Measurements from ENCODE around the gene MYL3.
A peak's percentile ranks its signal among the peaks of the same experiment; 100 is the strongest.

Gene MYL3

GRCh38 chr3:46898321-46899150, 35.3 kb upstream of the MYL3 start:
- Histone ChIP-seq H3K27me3 (ENCODE audit: control insufficient read depth, insufficient read depth, low read length) (peaks cover 11% of the 10 kb centered on the region), H3K36me3 (ENCODE audit: control insufficient read depth, insufficient read depth, low read length) (no peaks in the 10 kb centered on the region), H3K9me3 (ENCODE audit: control insufficient read depth, insufficient read depth, low read length) (no peaks in the 10 kb centered on the region), H3K9ac (ENCODE audit: low read depth, low read length) (no peak overlapping the region), H3K4me3 (ENCODE audit: low read depth, low read length) (no peak overlapping the region), H3K27ac (ENCODE audit: low read depth, low read length) (no peak overlapping the region), H3K4me1 (ENCODE audit: control insufficient read depth, insufficient read depth, low read length) (no peaks in the 10 kb centered on the region)

- Histone ChIP-seq H3K9me3 (ENCODE audit: control insufficient read depth, insufficient read depth, low read length) (no peaks in the 10 kb centered on the region), H3K4me1 (ENCODE audit: control insufficient read depth, insufficient read depth, low read length) (peaks cover 6% of the 10 kb centered on the region), H3K9ac (ENCODE audit: low read depth, low read length) (no peak overlapping the region), H3K27ac (ENCODE audit: low read depth, low read length) (no peak overlapping the region), H3K36me3 (ENCODE audit: control insufficient read depth, insufficient read depth, low read length) (no peaks in the 10 kb centered on the region), H3K4me3 (ENCODE audit: low read depth, low read length) (no peak overlapping the region), H3K27me3 (ENCODE audit: control insufficient read depth, insufficient read depth, low read length) (peaks cover 17% of the 10 kb centered on the region)
Measured at GRCh38 chr3:46897829-46898320, 34.6 kb upstream of the MYL3 start.

GRCh38 chr3:46897031-46897430, 33.8 kb upstream of the MYL3 start:
- H3K9ac ChIP-seq (ENCODE audit: low read depth, low read length): no peak overlapping the region
- H3K4me1 ChIP-seq (ENCODE audit: control insufficient read depth, insufficient read depth, low read length): peaks cover 8% of the 10 kb centered on the region
- no peak overlapping the region for H3K4me3 ChIP-seq (ENCODE audit: low read depth, low read length)
- no peaks in the 10 kb centered on the region for H3K9me3 ChIP-seq (ENCODE audit: control insufficient read depth, insufficient read depth, low read length)
- no peak overlapping the region for H3K27ac ChIP-seq (ENCODE audit: low read depth, low read length)
- H3K36me3 ChIP-seq (ENCODE audit: control insufficient read depth, insufficient read depth, low read length): no peaks in the 10 kb centered on the region
- peaks cover 24% of the 10 kb centered on the region for H3K27me3 ChIP-seq (ENCODE audit: control insufficient read depth, insufficient read depth, low read length)

- Histone ChIP-seq H3K4me1 (ENCODE audit: control insufficient read depth, insufficient read depth, low read length) (peaks cover 11% of the 10 kb centered on the region), H3K9ac (ENCODE audit: low read depth, low read length) (no peak overlapping the region), H3K9me3 (ENCODE audit: control insufficient read depth, insufficient read depth, low read length) (no peaks in the 10 kb centered on the region), H3K36me3 (ENCODE audit: control insufficient read depth, insufficient read depth, low read length) (no peaks in the 10 kb centered on the region), H3K27ac (ENCODE audit: low read depth, low read length) (no peak overlapping the region), H3K27me3 (ENCODE audit: control insufficient read depth, insufficient read depth, low read length) (peaks cover 30% of the 10 kb centered on the region), H3K4me3 (ENCODE audit: low read depth, low read length) (no peak overlapping the region)
Measured at GRCh38 chr3:46896386-46896785, 33.1 kb upstream of the MYL3 start.

- peaks cover 37% of the 10 kb centered on the region for H3K27me3 ChIP-seq (ENCODE audit: control insufficient read depth, insufficient read depth, low read length)
- H3K36me3 ChIP-seq (ENCODE audit: control insufficient read depth, insufficient read depth, low read length): no peaks in the 10 kb centered on the region
- no peak overlapping the region for H3K4me3 ChIP-seq (ENCODE audit: low read depth, low read length)
- peaks cover 11% of the 10 kb centered on the region for H3K4me1 ChIP-seq (ENCODE audit: control insufficient read depth, insufficient read depth, low read length)
- H3K9ac ChIP-seq (ENCODE audit: low read depth, low read length): no peak overlapping the region
- H3K9me3 ChIP-seq (ENCODE audit: control insufficient read depth, insufficient read depth, low read length): no peaks in the 10 kb centered on the region
- no peak overlapping the region for H3K27ac ChIP-seq (ENCODE audit: low read depth, low read length)
Measured at GRCh38 chr3:46895761-46896160, 32.5 kb upstream of the MYL3 start.

- Histone ChIP-seq H3K9me3 (ENCODE audit: control insufficient read depth, insufficient read depth, low read length) (no peaks in the 10 kb centered on the region), H3K4me1 (ENCODE audit: control insufficient read depth, insufficient read depth, low read length) (peaks cover 11% of the 10 kb centered on the region)
Measured at GRCh38 chr3:46895204-46895660, 32.0 kb upstream of the MYL3 start.

GRCh38 chr3:46894256-46894655, 31.0 kb upstream of the MYL3 start:
- Histone ChIP-seq H3K36me3 (ENCODE audit: control insufficient read depth, insufficient read depth, low read length) (no peaks in the 10 kb centered on the region), H3K4me3 (ENCODE audit: low read depth, low read length) (no peak overlapping the region), H3K9me3 (ENCODE audit: control insufficient read depth, insufficient read depth, low read length) (no peaks in the 10 kb centered on the region), H3K4me1 (ENCODE audit: control insufficient read depth, insufficient read depth, low read length) (peaks cover 11% of the 10 kb centered on the region), H3K27ac (ENCODE audit: low read depth, low read length) (no peak overlapping the region), H3K27me3 (ENCODE audit: control insufficient read depth, insufficient read depth, low read length) (peaks cover 51% of the 10 kb centered on the region), H3K9ac (ENCODE audit: low read depth, low read length) (no peak overlapping the region)

More at GRCh38 chr3:46895204-46895660, 32.0 kb upstream of the MYL3 start:
- Histone ChIP-seq H3K4me3 (ENCODE audit: low read depth, low read length) (no peak overlapping the region), H3K9ac (ENCODE audit: low read depth, low read length) (no peak overlapping the region), H3K27me3 (ENCODE audit: control insufficient read depth, insufficient read depth, low read length) (peaks cover 41% of the 10 kb centered on the region), H3K36me3 (ENCODE audit: control insufficient read depth, insufficient read depth, low read length) (no peaks in the 10 kb centered on the region), H3K27ac (ENCODE audit: low read depth, low read length) (no peak overlapping the region)

- Histone ChIP-seq H3K27ac (ENCODE audit: low read depth, low read length) (no peak overlapping the region), H3K4me1 (ENCODE audit: control insufficient read depth, insufficient read depth, low read length) (peaks cover 11% of the 10 kb centered on the region), H3K4me3 (ENCODE audit: low read depth, low read length) (no peak overlapping the region), H3K9me3 (ENCODE audit: control insufficient read depth, insufficient read depth, low read length) (no peaks in the 10 kb centered on the region), H3K36me3 (ENCODE audit: control insufficient read depth, insufficient read depth, low read length) (no peaks in the 10 kb centered on the region), H3K9ac (ENCODE audit: low read depth, low read length) (no peak overlapping the region), H3K27me3 (ENCODE audit: control insufficient read depth, insufficient read depth, low read length) (peaks cover 55% of the 10 kb centered on the region)
Measured at GRCh38 chr3:46893763-46894162, 30.5 kb upstream of the MYL3 start.

GRCh38 chr3:46893146-46893748, 30.0 kb upstream of the MYL3 start:
- H3K36me3 ChIP-seq (ENCODE audit: control insufficient read depth, insufficient read depth, low read length): no peaks in the 10 kb centered on the region
- peaks cover 55% of the 10 kb centered on the region for H3K27me3 ChIP-seq (ENCODE audit: control insufficient read depth, insufficient read depth, low read length)
- no peak overlapping the region for H3K9ac ChIP-seq (ENCODE audit: low read depth, low read length)
- H3K27ac ChIP-seq (ENCODE audit: low read depth, low read length): no peak overlapping the region
- H3K9me3 ChIP-seq (ENCODE audit: control insufficient read depth, insufficient read depth, low read length): no peaks in the 10 kb centered on the region
- peaks cover 16% of the 10 kb centered on the region for H3K4me1 ChIP-seq (ENCODE audit: control insufficient read depth, insufficient read depth, low read length)
- peak overlapping the region; percentile 64; the same call in 1 of the 2 replicates for H3K4me3 ChIP-seq (ENCODE audit: low read depth, low read length)

- Histone ChIP-seq H3K27ac (ENCODE audit: low read depth, low read length) (no peak overlapping the region), H3K36me3 (ENCODE audit: control insufficient read depth, insufficient read depth, low read length) (no peaks in the 10 kb centered on the region), H3K4me1 (ENCODE audit: control insufficient read depth, insufficient read depth, low read length) (peaks cover 23% of the 10 kb centered on the region), H3K4me3 (ENCODE audit: low read depth, low read length) (peak overlapping the region; percentile 64), H3K9ac (ENCODE audit: low read depth, low read length) (no peak overlapping the region), H3K9me3 (ENCODE audit: control insufficient read depth, insufficient read depth, low read length) (no peaks in the 10 kb centered on the region), H3K27me3 (ENCODE audit: control insufficient read depth, insufficient read depth, low read length) (peaks cover 58% of the 10 kb centered on the region)
Measured at GRCh38 chr3:46892285-46893145, 29.3 kb upstream of the MYL3 start.
